ENCODE measurements around the gene DLGAP3. TPM values are rescaled to one million over a fixed set of nuclear protein-coding genes. Genes with fewer than 3 reads are reported as not detected.

DLGAP3 gene
- polyA plus RNA-seq, 4 donors, result 2.0 to 3.0 (median 2.4) TPM

DNA sequence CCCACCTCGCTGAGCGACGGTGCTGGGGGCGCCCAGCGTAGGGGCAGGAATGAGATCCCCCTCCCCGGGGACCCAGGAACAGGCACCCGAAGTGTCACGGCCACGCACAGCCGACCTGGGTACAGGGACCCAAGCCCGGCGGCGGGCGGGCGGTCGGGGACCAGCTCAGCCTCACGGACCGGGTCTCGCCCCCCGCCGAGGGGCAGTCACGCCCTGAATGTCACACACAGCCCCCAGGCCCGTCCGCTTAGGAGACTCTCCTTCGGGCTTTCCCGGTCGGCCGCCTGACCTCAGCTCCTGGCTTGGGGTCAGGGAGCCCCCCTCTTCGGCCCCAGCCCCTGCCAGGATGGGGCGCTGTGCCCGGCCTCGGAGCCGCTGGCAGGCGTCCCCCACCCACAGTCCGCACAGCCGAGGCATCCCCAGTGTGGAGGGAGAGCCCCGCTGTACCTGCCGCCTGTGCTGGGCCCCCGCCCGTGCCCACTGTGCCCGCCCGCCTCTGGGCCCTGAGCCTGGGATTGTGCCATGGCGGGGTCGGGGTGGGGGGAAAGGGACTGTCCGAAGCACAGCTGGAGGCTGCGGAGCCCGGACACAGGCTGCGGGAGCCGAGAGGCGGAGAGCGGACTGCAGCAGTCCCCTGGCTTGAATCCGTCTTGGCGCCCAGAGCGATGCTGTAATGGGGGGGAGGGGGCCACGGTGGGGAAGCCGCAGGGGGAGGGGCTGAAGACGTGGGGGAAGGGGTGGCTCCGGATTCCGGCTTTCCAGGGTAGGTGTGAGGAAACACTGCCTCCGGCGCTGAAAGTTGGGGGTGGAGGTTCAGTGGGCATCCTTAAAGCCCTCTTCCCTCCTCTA, 627 bp upstream of the DLGAP3 start:
- DNase-seq (ENCODE audit: low read depth in 4 of 4, low spot score in 3 of 4), result no peak

- DNase-seq (ENCODE audit: low read depth in 4 of 4, low spot score in 3 of 4), result no peak
Measured at GRCh38 chr1:34928699-34929496, 552 bp downstream of the DLGAP3 start.

DNA sequence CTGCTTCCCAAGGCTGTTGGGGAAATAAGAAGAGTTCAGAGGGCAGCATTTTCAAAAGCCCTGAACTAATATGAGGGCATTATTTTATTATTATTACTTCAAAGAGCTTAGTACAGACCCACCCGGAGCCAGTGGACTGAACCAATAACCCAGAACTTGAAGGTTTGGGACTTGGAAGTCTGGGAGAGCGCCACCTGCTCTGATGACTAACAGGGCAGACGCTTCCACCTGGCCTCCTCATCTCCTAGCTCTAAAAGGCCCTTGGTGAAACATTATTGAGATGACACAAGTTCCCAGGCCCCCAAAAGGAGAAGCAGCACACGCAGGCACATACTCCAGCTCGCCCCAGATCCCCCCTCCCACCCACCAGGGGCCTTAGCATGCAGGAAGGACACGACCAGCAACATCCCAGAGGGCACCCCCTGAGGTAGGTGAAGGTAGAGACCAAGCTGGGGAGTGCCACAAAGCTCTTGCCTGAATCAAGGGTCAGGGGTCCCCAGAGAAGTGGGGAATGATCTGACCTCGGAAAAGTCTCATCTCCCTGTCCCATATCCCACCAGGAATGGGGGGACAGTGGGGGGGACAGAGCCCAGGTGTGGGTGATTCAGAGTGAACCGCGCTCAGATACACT, 1.3 kb downstream of the DLGAP3 start:
- no peak for DNase-seq (ENCODE audit: low read depth in 4 of 4, low spot score in 3 of 4)

DNA sequence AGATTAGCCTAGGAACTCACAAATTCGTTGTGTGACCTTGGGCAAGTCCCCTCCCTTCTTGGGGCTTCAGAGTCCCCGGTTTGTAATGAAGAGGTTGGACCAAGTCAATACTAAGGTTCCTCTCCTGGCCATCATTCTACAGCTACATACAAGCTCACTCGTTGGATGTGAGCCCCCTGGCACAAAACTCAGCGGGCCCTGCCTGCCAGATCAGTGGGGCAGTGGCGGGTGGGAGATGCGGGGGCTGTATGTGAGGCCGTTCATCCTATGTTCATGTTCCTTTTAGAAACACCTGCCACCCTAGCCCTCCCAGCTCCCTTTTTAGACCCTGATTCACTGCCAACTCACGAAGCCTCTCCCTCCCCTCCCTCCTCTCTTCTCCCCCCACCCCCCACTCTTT, 2.1 kb downstream of the DLGAP3 start:
- no peak for DNase-seq (ENCODE audit: low read depth in 4 of 4, low spot score in 3 of 4)

DNA sequence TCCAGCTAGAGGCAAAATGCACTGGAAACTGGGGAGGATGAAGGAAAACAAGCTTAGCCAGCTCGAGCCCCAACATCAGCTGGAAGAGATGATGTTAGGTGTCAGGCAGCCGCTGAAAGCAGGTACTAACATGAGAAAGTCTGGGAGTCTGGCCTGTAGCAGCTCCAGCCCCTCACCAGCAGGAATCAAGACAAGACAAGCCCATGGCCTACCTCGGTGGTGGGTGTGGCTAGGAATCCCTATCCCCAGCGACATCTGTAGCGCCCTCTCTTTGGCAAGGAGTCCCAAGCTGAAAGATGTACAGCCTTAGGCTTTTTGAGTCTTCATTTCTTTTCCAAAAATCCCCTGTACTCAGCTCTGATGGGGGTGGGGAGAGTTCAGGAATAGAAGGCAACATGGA, 2.6 kb downstream of the DLGAP3 start:
- DNase-seq (ENCODE audit: low read depth in 4 of 4, low spot score in 3 of 4), result no peak

GRCh38 chr1:34926156-34926555, 3.3 kb downstream of the DLGAP3 start:
- DNase-seq (ENCODE audit: low read depth in 4 of 4, low spot score in 3 of 4), result no peak

DNA sequence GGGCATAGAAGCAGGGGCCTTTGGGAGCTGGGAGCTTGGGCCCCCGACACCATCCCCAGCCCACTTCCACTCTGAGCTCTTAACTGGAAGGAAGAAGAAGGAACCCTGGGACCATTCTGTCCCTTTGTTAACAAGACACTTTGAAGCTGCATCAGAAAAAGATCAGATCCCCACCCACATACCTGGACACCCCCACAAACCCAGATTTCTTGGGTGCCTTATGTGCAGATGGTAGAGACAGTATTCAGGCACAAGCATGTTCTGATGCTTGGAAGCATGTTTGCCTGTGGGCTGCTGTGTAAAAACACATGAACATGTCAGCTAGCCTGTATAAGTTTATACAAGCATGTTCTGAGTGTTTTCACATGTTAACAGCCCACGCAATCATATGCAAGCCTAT, 3.7 kb downstream of the DLGAP3 start:
- no peak for DNase-seq (ENCODE audit: low read depth in 4 of 4, low spot score in 3 of 4)

DNA sequence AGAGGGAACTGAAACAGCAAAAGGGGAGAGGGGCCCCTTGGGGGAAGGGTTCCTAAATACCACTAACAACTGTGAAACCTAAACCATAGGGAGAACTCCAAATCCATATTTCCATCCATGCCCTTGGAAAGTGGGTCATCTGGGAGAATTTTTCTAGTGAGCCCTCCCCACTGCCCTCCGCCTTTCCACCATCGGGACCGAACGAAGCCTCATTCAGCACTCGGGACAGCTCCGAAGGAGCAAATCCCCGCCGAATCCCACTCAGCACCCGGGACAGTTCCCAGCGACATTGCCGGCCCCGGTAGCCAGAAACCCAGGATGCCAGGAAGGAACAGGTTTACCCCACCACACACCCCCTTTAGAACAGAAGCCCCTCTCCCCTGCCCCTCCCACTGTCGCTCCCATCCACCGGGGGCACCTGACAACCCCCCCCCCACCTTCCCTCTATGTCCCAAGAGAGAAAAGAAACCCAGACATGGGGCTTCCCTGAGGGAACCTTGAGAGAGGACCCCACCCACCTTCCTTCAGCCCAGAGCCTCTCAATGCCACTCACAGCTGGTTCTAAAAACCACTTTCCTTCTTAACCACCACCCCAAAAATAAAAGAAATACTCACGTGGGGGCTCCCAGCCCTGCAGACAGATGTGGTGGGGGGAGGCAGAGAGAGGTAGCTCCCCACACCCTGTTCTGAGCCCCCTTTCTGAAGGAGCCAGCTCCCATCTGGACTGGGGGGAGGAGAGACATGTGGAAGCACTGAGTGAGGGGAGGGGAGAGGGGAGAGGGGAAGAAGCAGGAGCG, 4.5 kb downstream of the DLGAP3 start:
- peak; percentile 64 to 73 (median 70) for DNase-seq (ENCODE audit: low read depth in 4 of 4, low spot score in 3 of 4)

DNA sequence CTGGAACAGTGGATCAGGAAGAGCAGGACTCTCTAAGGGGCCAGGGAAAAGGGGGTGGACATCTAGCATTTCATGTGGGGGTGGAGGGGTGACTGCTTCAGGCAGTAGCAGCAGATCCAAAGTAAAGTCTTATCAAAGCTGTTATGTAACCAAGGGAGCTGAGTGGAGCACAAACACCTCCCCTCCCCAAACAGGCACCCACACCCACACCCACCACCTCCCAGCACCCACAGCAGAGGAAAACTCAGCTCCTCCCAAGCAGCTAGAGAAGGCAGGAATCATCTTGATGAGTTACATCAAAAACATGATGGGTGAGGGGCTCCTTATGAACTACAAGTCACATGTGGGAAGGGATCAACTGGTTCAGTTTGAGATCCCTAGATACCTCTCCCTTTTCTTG, 6.0 kb downstream of the DLGAP3 start:
- no peak for DNase-seq (ENCODE audit: low read depth in 4 of 4, low spot score in 3 of 4)

- DNase-seq (ENCODE audit: low read depth in 4 of 4, low spot score in 3 of 4), result no peak
Measured at GRCh38 chr1:34918977-34919561, 10.4 kb downstream of the DLGAP3 start.

DNA sequence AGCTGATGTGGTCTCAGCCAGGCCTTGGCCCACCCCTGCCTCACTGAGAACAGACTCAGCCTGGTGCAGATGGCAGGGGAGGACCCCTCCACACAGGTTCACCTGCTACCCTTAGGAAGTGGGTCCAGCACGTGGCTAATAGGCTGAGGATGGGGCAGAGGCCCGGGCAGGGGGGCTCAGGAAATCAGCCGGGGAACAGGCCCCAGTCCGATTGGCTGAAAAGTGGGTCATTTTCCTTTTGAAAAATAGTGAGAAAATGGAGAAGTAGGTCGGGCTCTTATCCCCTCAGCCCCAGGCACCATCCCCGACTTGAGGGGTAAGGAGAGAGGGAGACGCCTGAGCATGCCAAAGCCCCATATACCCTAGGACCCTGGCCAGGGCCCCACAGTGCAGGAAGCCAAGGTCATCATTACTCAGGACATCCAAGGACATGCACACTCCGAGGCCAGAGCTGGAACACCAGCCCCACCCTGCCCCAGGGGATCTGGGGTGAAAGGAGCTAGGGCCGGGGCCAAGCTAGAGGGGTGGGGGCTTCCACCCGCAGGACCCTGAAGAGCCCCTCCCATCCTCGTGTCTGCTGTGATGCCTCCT, 11.0 kb downstream of the DLGAP3 start:
- DNase-seq (ENCODE audit: low read depth in 4 of 4, low spot score in 3 of 4), result no peak

DNA sequence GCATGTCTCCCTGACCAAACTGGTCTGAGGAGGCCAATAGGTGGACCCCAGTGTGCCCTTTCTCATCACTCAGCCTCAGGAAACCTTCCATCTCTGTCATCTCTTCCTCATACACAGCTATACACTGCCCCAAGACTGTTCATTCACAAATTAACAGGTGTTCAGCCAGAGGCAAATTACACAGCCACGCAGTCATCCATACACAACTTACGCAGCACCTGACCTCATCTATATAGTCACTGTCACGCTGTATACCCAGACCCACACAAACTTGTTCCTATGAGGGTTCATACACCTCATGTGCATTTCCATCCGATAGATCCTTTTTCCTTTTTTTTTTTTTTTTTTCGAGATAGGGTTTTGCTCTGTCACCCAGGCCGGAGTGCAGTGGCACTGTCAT, 12.4 kb downstream of the DLGAP3 start:
- no peak for DNase-seq (ENCODE audit: low read depth in 4 of 4, low spot score in 3 of 4)

- DNase-seq (ENCODE audit: low read depth in 4 of 4, low spot score in 3 of 4), result no peak
Measured at GRCh38 chr1:34916104-34916503, 13.3 kb downstream of the DLGAP3 start.

GRCh38 chr1:34915521-34915920, 13.9 kb downstream of the DLGAP3 start:
- DNase-seq (ENCODE audit: low read depth in 4 of 4, low spot score in 3 of 4), result no peak

DNA sequence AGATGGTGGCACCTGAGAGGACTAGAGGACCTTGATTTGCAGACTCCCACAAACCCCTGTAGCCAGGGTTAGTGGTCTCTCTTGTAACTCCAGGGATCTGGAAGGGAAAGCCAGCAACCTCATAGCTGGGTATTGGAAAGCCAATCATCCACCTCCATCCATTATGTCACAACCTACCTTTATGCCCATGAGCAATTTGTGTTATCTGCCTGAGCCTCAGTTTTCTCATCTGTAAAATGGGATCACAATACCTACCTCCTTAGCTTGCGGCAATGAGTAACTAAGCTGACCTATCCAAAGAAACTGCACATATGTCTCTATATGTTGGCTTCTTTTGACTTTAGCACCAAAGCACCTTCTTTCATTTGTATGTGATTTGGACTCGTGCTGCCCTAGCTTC, 14.5 kb downstream of the DLGAP3 start:
- no peak for DNase-seq (ENCODE audit: low read depth in 4 of 4, low spot score in 3 of 4)

DNA sequence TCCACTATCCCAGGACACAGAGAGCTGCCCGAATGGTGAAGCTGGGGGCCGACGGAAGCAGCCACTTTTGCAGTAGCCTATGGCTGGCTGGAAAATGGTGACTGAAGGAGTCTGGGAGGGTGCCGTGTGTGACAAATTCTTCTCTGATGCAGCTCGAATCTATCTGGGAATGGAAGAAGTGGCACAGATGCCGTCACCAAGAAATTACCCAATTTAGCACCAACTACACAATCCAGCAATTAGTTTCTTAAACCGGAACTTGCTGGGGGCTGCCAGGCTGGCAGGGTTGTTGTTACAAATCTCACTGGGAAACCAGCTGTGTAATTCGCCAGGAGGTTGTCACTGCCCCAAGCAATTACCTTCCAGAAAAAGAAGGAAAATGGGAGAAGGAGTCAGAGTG, 18.0 kb downstream of the DLGAP3 start:
- DNase-seq (ENCODE audit: low read depth in 4 of 4, low spot score in 3 of 4), result no peak

DNA sequence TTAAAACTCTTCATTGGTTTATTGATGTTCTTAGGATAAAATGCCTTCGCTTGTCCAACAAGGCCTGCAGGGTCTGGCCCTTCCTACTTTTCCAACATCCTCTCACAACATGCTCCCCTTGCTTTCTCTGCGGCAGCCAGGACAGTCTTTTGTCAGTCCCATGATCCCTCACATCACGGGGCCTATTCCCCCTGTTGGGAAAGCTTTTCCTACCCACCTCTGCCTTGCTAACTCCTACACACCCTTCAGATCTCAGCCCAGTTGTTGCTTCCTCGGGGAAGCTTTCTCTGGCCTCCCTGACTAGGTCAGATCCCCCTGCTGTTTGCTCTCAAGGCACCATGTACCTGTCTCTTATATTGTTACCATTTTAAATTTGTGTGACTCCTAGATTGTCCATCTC, 19.0 kb downstream of the DLGAP3 start:
- DNase-seq (ENCODE audit: low read depth in 4 of 4, low spot score in 3 of 4), result no peak

GRCh38 chr1:34908369-34908768, 21.1 kb downstream of the DLGAP3 start:
- DNase-seq (ENCODE audit: low read depth in 4 of 4, low spot score in 3 of 4), result no peak

- DNase-seq (ENCODE audit: low read depth in 4 of 4, low spot score in 3 of 4), result no peak
Measured at GRCh38 chr1:34907487-34908090, 21.9 kb downstream of the DLGAP3 start.

GRCh38 chr1:34906756-34907155, 22.7 kb downstream of the DLGAP3 start:
- no peak for DNase-seq (ENCODE audit: low read depth in 4 of 4, low spot score in 3 of 4)
